IMR-90 (cell line): ENCODE data around the gene TEX261. TPM values are rescaled to one million over a fixed set of nuclear protein-coding genes. Genes with fewer than 3 reads are reported as not detected.

Source experiments
- ATAC-seq: fragments of 200-7000 bp; cut with Tn5 transposase; 2 replicates; pipeline ENCODE4 v1.9.1; 2020; ENCODE audit warnings: low read depth, mild to moderate bottlenecking, moderate library complexity
- BruUV-seq: library from RNA; stranded (reverse); fragments of 400-500 nt; replicated peaks from 2 replicates; lab custom pipeline; 2021; lab: Mats Ljungman, UMichigan
- CTCF ChIA-PET: fragments of 300-600 bp; formaldehyde crosslinking; extraction: SDS; loops from one replicate; lab custom pipeline; 2021; ENCODE audit warnings: antibody characterized with exemption; lab: Yijun Ruan, JAX
- POLR2A ChIA-PET: fragments of 300-600 bp; sonication (Branson Sonifier 250); formaldehyde crosslinking; loops from one replicate; lab custom pipeline; 2022; ENCODE audit warnings: antibody characterized with exemption; ENCODE audit not compliant: unreplicated experiment; lab: Charles Lee
- DNase-seq: peaks from one replicate; pipeline ENCODE4 v3.0.0; 2013
- H2AFZ ChIP-seq: replicated peaks from 2 replicates; pipeline ENCODE3; 2013; ENCODE audit warnings: low read length, mild to moderate bottlenecking; ENCODE audit not compliant: poor library complexity
- H2AK5ac ChIP-seq: 2 replicates; pipeline ENCODE4 v1.6.1; 2013; ENCODE audit warnings: low read depth, low read length, inconsistent platforms
- H2AK9ac ChIP-seq: replicated peaks from 2 replicates; pipeline ENCODE3; 2013; ENCODE audit warnings: mild to moderate bottlenecking, low read depth, low read length, moderate library complexity; ENCODE audit not compliant: poor library complexity
- H2BK120ac ChIP-seq: 2 replicates; pipeline ENCODE4 v1.6.1; 2013; ENCODE audit warnings: low read depth, low read length, inconsistent platforms
- H2BK15ac ChIP-seq: 3 replicates; pipeline ENCODE4 v1.6.1; 2013; ENCODE audit warnings: low read depth, low read length, inconsistent platforms
- H2BK20ac ChIP-seq: 2 replicates; pipeline ENCODE4 v1.6.1; 2013; ENCODE audit warnings: low read depth, mild to moderate bottlenecking, inconsistent platforms, low read length, moderate library complexity
- H2BK5ac ChIP-seq: 2 replicates; pipeline ENCODE4 v1.6.1; 2013; ENCODE audit warnings: mild to moderate bottlenecking, low read depth, low read length, inconsistent platforms; ENCODE audit not compliant: poor library complexity, severe bottlenecking
- H3K14ac ChIP-seq: replicated peaks from 2 replicates; pipeline ENCODE4 v1.6.1; 2013; ENCODE audit warnings: low read depth, low read length, inconsistent platforms
- H3K18ac ChIP-seq: 2 replicates; pipeline ENCODE4 v1.6.1; 2013; ENCODE audit warnings: low read depth, low read length, control low read depth
- H3K23ac ChIP-seq: 2 replicates; pipeline ENCODE4 v1.6.1; 2013; ENCODE audit warnings: low read depth, low read length, inconsistent platforms
- H3K27ac ChIP-seq: 2 replicates; pipeline ENCODE4 v1.5.1; 2013; ENCODE audit warnings: mild to moderate bottlenecking, control low read depth, low read length; ENCODE audit not compliant: insufficient read depth
- H3K27me3 ChIP-seq: 2 replicates; pipeline ENCODE4 v1.6.1; 2013; ENCODE audit warnings: low read length; ENCODE audit not compliant: control insufficient read depth, insufficient read depth
- H3K36me3 ChIP-seq: 2 replicates; pipeline ENCODE4 v1.6.1; 2013; ENCODE audit warnings: low read length, mixed read lengths; ENCODE audit not compliant: control insufficient read depth, insufficient read depth
- H3K4ac ChIP-seq: 2 replicates; pipeline ENCODE4 v1.6.1; 2013; ENCODE audit warnings: low read depth, low read length, inconsistent platforms
- H3K4me1 ChIP-seq: 2 replicates; pipeline ENCODE4 v1.6.1; 2013; ENCODE audit warnings: low read length, mixed read lengths; ENCODE audit not compliant: control insufficient read depth, insufficient read depth
- H3K4me2 ChIP-seq: 2 replicates; pipeline ENCODE4 v1.6.1; 2013; ENCODE audit warnings: low read depth, mild to moderate bottlenecking, control low read depth, low read length, moderate library complexity
- H3K4me3 ChIP-seq: 2 replicates; pipeline ENCODE4 v1.5.1; 2013; ENCODE audit warnings: low read depth, mild to moderate bottlenecking, control low read depth, low read length, moderate library complexity; ENCODE audit not compliant: insufficient read depth
- H3K56ac ChIP-seq: 2 replicates; pipeline ENCODE4 v1.6.1; 2013; ENCODE audit warnings: low read length, inconsistent platforms; ENCODE audit not compliant: insufficient read depth; ENCODE audit errors: extremely low read depth
- H3K79me1 ChIP-seq, 2 experiments: 2 replicates each; pipeline ENCODE4 v1.6.1; 2013; ENCODE audit warnings: low read length in 2 of 2, inconsistent platforms in 1 of 2, low read depth in 1 of 2
- H3K9ac ChIP-seq: 2 replicates; pipeline ENCODE4 v1.6.1; 2013; ENCODE audit warnings: low read depth, low read length, control low read depth
- H3K9me1 ChIP-seq: 2 replicates; pipeline ENCODE4 v1.6.1; 2013; ENCODE audit warnings: low read length, inconsistent platforms; ENCODE audit not compliant: insufficient read depth
- H3K9me3 ChIP-seq: 2 replicates; pipeline ENCODE4 v1.6.1; 2013; ENCODE audit warnings: low read length; ENCODE audit not compliant: control insufficient read depth, insufficient read depth
- H4K20me1 ChIP-seq: 2 replicates; pipeline ENCODE4 v1.6.1; 2013; ENCODE audit warnings: low read length, inconsistent platforms; ENCODE audit not compliant: insufficient read depth
- H4K5ac ChIP-seq: 2 replicates; pipeline ENCODE4 v1.6.1; 2013; ENCODE audit warnings: mild to moderate bottlenecking, low read depth, low read length, control low read depth
- H4K8ac ChIP-seq, 2 experiments: 2 replicates each; pipeline ENCODE4 v1.6.1; 2013; ENCODE audit warnings: low read depth in 2 of 2, low read length in 2 of 2, control low read depth in 1 of 2, inconsistent platforms in 1 of 2
- H4K91ac ChIP-seq: 2 replicates; pipeline ENCODE4 v1.6.1; 2013; ENCODE audit warnings: low read depth, low read length, inconsistent platforms; ENCODE audit not compliant: insufficient read depth
- BHLHE40 ChIP-seq: fragments of 150-350 bp; IDR thresholded peaks from 2 replicates; pipeline ENCODE4 v1.6.1; 2016; ENCODE audit warnings: mild to moderate bottlenecking, low read depth, low read length
- CEBPB ChIP-seq: IDR thresholded peaks from 2 replicates; pipeline ENCODE4 v1.6.1; 2012; ENCODE audit warnings: low read depth, low read length, improper control_type of control experiment
- CHD1 ChIP-seq: IDR thresholded peaks from 2 replicates; pipeline ENCODE4 v1.6.1; 2012; ENCODE audit warnings: low read depth, low read length, improper control_type of control experiment
- FOS ChIP-seq: fragments of 150-350 bp; IDR thresholded peaks from 2 replicates; pipeline ENCODE4 v1.6.1; 2016; ENCODE audit warnings: low read depth, low read length
- MAFK ChIP-seq: IDR thresholded peaks from 2 replicates; pipeline ENCODE4 v1.6.1; 2012; ENCODE audit warnings: low read depth, low read length, improper control_type of control experiment
- MAZ ChIP-seq: IDR thresholded peaks from 2 replicates; pipeline ENCODE4 v1.6.1; 2012; ENCODE audit warnings: low read depth, mild to moderate bottlenecking, low read length, improper control_type of control experiment, moderate library complexity, borderline replicate concordance
- MXI1 ChIP-seq: IDR thresholded peaks from 2 replicates; pipeline ENCODE4 v1.6.1; 2012; ENCODE audit warnings: low read depth, mild to moderate bottlenecking, low read length, moderate library complexity, borderline replicate concordance
- NFE2L2 ChIP-seq: fragments of 150-350 bp; IDR thresholded peaks from 2 replicates; pipeline ENCODE4 v1.6.1; 2016; ENCODE audit warnings: low read depth, mild to moderate bottlenecking, low read length
- POLR2A ChIP-seq: IDR thresholded peaks from 2 replicates; pipeline ENCODE4 v1.6.1; 2012; ENCODE audit warnings: mild to moderate bottlenecking, low read depth, low read length
- RAD21 ChIP-seq: IDR thresholded peaks from 2 replicates; pipeline ENCODE4 v1.6.1; 2012; ENCODE audit warnings: low read length, improper control_type of control experiment
- RCOR1 ChIP-seq: IDR thresholded peaks from 2 replicates; pipeline ENCODE4 v1.6.1; 2012; ENCODE audit warnings: mild to moderate bottlenecking, low read length, improper control_type of control experiment; ENCODE audit not compliant: insufficient replicate concordance
- SMC3 ChIP-seq: fragments of 150-350 bp; IDR thresholded peaks from 2 replicates; pipeline ENCODE4 v1.6.1; 2016; ENCODE audit warnings: low read depth, mild to moderate bottlenecking, antibody characterized with exemption, low read length, moderate library complexity
- WGBS, 2 experiments: methylation state at CpG; one replicate each; pipeline versions ENCODE4 v1.1.5 to v1.1.7; 2013; ENCODE audit warnings: missing lambda C conversion rate in 2 of 2; ENCODE audit not compliant: insufficient read length in 1 of 2; ENCODE audit errors: extremely low coverage in 2 of 2; 5-methylcytosine and 5-hydroxymethylcytosine counted together
- dilution Hi-C: fragments of 300-500 bp; cut with HindIII; formaldehyde crosslinking; loops from one replicate; pipeline ENCODE4 v1.14.3; 2018; ENCODE audit warnings: low sequenced_read_pairs; ENCODE audit not compliant: unreplicated experiment
- in situ Hi-C: fragments of 300-500 bp; cut with MboI; formaldehyde crosslinking; loops from 3 replicates; pipeline ENCODE4 v1.14.3; 2019; ENCODE audit warnings: low sequenced_read_pairs, inconsistent platforms, mixed read lengths
- intact Hi-C: fragments of 100-400 bp; cut with micrococcal nuclease; formaldehyde crosslinking; loops from 2 replicates; pipeline ENCODE4 v1.10.0; 2022
- polyA plus RNA-seq, 3 experiments: library from polyadenylated mRNA; depleted of rRNA; stranded (reverse); fragments of >200 nt; gene quantifications; 2 replicates each; pipeline ENCODE4 v1.2.3, GENCODE V29; 2012; ENCODE audit warnings: low replicate concordance in 1 of 3
- total RNA-seq: library from RNA; depleted of rRNA; stranded (reverse); fragments of >200 nt; gene quantifications from 2 replicates; pipeline ENCODE4 v1.2.3, GENCODE V29; 2012
- TF ChIP-seq, protein P1 (sequence below): conservative IDR thresholded peaks from 2 replicates; pipeline ENCODE4 v1.5.1; 2012; ENCODE audit warnings: mild to moderate bottlenecking, low read depth, low read length, improper control_type of control experiment
- TF ChIP-seq, protein P2 (sequence below): fragments of 150-350 bp; IDR thresholded peaks from 2 replicates; pipeline ENCODE4 v1.6.1; 2016; ENCODE audit warnings: low read depth, mild to moderate bottlenecking, low read length, moderate library complexity, borderline replicate concordance
- TF ChIP-seq, protein P3 (sequence below): fragments of 150-350 bp; IDR thresholded peaks from 2 replicates; pipeline ENCODE4 v1.6.1; 2017; ENCODE audit warnings: mild to moderate bottlenecking, antibody characterized with exemption, low read length, low read depth

Gene TEX261
- total and polyA plus RNA-seq, 2 of the 4 experiments (the other 2 are of a cell fraction), result 26.3 to 69.8 TPM

DNA sequence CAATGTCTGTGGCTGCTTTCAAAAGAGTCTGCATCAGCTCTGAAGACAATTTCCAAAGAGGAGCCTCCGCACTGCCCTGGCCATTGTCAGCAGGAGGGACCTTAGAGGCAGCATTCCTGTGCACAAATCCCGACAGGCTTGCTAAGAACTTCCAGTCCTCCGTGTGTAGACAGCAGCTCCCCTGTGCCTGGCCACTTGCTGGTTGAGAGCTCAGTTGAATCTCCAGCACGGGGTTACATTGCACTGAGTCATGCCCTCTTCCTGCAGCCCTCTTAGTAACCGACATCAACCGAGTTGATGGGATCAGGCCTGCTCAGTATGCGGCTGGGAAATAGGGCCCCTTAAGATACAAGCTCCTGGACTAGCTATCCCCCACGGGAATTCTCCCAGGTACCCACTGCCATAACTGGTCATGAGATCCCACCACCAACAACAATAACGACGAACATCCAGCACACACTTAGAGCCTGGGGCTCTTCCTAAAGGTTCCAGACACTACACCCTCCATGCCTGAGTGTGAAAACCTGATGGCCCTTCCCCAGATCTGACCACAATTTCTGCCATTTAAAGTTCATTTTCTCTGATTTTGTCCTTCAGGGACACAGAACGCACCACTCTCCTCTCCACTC is 47.0 kb downstream of the TEX261 start:
- no TSS peak for BruUV-seq
- Histone ChIP-seq H3K79me1 (0 out of 4 replicates have a peak, but pooled peaks cover 0 to 4% of the 10 kb centered on the region in 2 experiments), H4K8ac (peak overlapping the region; percentile 54 to 67; a peak in 3 of 4 replicates), H3K56ac (no peak overlapping the region), H3K36me3 (no peaks in the 10 kb centered on the region), H3K4me1 (peaks cover 4% of the 10 kb centered on the region), H4K91ac (no peak overlapping the region; the same call in 1 of the 2 replicates), H3K27me3 (no peaks in the 10 kb centered on the region), H3K23ac (no peak overlapping the region), H4K5ac (no peak overlapping the region), H3K9ac (no peak overlapping the region), H3K9me3 (no peaks in the 10 kb centered on the region), H3K9me1 (peaks cover 7% of the 10 kb centered on the region; the same call in 1 of the 2 replicates), H2AFZ (peak overlapping the region; percentile 97), H2BK120ac (no peak overlapping the region), H2BK15ac (no peak overlapping the region), H3K14ac (no peak overlapping the region; the same call in 1 of the 2 replicates), H3K18ac (no peak overlapping the region), H2AK9ac (peak overlapping the region; percentile 76), H3K4me3 (no peak overlapping the region), H2BK20ac (no peak overlapping the region), H3K4me2 (peak overlapping the region; percentile 21; the same call in 1 of the 2 replicates), H2BK5ac (no peak overlapping the region), H2AK5ac (no peak overlapping the region), H4K20me1 (no peaks in the 10 kb centered on the region), H3K4ac (no peak overlapping the region), H3K27ac (no peak overlapping the region)
- dilution Hi-C loops (no loop called here), intact Hi-C loops (loop anchor here (1.0 kb wide), 4 partner anchors 76 to 643 kb away; no protein-coding TSS in a partner anchor), in situ Hi-C loops (loop anchor here (5.0 kb wide), 1 partner anchor 80 kb away; no protein-coding TSS in a partner anchor)
- ChIA-PET POLR2A (no interaction called here), CTCF (interaction anchor here (0.6 to 2.1 kb wide), 29 partner anchors 9 to 644 kb away, joined by 3 to 22 read pairs (median 5); partner anchors contain the start of gene ANKRD53)
- 29% methylated on average over 7 of the region's 11 CpGs; no CpG with 5 or more reads in 1 of the 2 experiments for WGBS, 2 experiments
- DNase-seq, result peak; percentile 75
- ATAC-seq, result peak; percentile 44; the same call in 1 of the 2 replicates
- no peak for TF ChIP-seq POLR2A
- TF ChIP-seq BHLHE40, result no peak
- no peak for TF ChIP-seq SMC3
- TF ChIP-seq NFE2L2, result no peak
- TF ChIP-seq RCOR1, result no peak
- no peak for TF ChIP-seq CHD1
- TF ChIP-seq MXI1, result no peak
- TF ChIP-seq MAZ, result no peak
- no peak for TF ChIP-seq FOS
- TF ChIP-seq, protein P1, sequence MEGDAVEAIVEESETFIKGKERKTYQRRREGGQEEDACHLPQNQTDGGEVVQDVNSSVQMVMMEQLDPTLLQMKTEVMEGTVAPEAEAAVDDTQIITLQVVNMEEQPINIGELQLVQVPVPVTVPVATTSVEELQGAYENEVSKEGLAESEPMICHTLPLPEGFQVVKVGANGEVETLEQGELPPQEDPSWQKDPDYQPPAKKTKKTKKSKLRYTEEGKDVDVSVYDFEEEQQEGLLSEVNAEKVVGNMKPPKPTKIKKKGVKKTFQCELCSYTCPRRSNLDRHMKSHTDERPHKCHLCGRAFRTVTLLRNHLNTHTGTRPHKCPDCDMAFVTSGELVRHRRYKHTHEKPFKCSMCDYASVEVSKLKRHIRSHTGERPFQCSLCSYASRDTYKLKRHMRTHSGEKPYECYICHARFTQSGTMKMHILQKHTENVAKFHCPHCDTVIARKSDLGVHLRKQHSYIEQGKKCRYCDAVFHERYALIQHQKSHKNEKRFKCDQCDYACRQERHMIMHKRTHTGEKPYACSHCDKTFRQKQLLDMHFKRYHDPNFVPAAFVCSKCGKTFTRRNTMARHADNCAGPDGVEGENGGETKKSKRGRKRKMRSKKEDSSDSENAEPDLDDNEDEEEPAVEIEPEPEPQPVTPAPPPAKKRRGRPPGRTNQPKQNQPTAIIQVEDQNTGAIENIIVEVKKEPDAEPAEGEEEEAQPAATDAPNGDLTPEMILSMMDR, result no peak
- no peak for TF ChIP-seq CEBPB
- TF ChIP-seq MAFK, result no peak
- TF ChIP-seq, protein P2, sequence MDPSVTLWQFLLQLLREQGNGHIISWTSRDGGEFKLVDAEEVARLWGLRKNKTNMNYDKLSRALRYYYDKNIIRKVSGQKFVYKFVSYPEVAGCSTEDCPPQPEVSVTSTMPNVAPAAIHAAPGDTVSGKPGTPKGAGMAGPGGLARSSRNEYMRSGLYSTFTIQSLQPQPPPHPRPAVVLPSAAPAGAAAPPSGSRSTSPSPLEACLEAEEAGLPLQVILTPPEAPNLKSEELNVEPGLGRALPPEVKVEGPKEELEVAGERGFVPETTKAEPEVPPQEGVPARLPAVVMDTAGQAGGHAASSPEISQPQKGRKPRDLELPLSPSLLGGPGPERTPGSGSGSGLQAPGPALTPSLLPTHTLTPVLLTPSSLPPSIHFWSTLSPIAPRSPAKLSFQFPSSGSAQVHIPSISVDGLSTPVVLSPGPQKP, result no peak
- TF ChIP-seq RAD21, result no peak
- TF ChIP-seq, protein P3, sequence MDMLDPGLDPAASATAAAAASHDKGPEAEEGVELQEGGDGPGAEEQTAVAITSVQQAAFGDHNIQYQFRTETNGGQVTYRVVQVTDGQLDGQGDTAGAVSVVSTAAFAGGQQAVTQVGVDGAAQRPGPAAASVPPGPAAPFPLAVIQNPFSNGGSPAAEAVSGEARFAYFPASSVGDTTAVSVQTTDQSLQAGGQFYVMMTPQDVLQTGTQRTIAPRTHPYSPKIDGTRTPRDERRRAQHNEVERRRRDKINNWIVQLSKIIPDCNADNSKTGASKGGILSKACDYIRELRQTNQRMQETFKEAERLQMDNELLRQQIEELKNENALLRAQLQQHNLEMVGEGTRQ, result no peak
